ENCODE measurements around the gene KRTAP4-5.
"Not testable (repeated sequence)": the region's sequence is repeated elsewhere in the genome, so short reads cannot be mapped to it uniquely, and the experiment has no call there.

KRTAP4-5 gene

GRCh38 chr17:41108728-41109386, 40.8 kb downstream of the KRTAP4-5 start:
- DNase-seq (ENCODE audit: low read depth), result not testable (repeated sequence)

DNA sequence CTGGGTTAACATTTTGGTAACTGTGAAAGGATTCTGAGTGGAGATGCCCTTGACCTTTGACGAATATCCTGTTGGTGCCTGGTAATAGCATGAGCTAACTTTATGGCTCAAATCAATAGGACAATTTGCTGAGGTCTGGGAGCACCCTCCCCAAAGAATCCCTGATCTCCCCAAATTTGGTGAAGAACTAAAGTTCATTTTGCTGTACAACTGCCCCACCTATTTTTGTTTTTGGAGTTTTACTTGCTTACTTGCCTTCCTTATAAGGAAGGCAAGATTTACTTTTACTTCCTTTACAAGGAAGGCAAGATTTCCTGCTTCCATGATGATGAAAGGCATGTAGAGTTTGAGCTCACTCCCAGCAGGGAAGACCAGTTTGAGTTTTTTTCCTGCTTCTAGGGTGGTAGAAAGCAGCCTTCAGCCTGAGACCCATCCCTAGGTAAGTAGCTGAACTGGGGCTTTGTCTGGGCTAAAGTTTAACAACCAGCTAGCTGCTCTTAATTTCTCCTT, 41.6 kb downstream of the KRTAP4-5 start:
- DNase-seq (ENCODE audit: low read depth), result no peak

DNA sequence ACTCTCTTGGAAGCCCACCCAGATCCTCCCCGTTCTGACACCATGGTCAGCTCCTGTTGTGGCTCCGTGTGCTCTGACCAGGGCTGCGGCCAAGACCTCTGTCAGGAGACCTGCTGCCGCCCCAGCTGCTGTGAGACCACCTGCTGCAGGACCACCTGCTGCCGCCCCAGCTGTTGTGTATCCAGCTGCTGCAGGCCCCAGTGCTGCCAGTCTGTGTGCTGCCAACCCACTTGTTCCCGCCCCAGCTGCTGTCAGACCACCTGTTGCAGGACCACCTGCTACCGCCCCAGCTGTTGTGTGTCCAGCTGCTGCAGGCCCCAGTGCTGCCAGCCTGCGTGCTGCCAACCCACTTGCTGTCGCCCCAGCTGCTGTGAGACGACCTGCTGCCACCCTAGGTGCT, 44.3 kb downstream of the KRTAP4-5 start, which contains the start of gene KRTAP4-9:
Gene KRTAP4-9 (plus strand): TSS at position 43 of the 400 bp plus-strand sequence. CDS start 0 bp downstream, at position 43.
- not testable (repeated sequence) for DNase-seq (ENCODE audit: low read depth)

- not testable (repeated sequence) for DNase-seq (ENCODE audit: low read depth)
These were observed 45.1 kb downstream of the KRTAP4-5 start for GRCh38 chr17:41104386-41105038.

DNA sequence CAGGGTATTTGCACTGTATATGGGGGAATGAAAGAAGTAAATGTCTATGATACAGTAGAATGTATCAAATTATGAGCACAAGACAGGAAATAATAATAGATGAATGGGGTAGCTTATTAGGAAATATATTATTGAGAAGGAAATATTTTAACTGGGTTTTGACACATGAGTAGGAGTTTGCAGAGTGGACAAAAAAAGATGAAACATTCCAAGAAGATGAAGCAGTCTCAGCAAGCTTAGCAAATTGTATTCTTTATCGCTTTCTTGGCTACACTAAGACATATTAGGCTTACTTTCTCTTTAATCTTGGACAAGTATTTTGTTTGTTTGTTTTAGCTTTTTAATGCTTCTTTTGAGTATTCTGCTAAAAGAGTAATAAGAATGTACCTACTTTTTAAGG, 45.7 kb downstream of the KRTAP4-5 start:
- no peak for DNase-seq (ENCODE audit: low read depth)

DNA sequence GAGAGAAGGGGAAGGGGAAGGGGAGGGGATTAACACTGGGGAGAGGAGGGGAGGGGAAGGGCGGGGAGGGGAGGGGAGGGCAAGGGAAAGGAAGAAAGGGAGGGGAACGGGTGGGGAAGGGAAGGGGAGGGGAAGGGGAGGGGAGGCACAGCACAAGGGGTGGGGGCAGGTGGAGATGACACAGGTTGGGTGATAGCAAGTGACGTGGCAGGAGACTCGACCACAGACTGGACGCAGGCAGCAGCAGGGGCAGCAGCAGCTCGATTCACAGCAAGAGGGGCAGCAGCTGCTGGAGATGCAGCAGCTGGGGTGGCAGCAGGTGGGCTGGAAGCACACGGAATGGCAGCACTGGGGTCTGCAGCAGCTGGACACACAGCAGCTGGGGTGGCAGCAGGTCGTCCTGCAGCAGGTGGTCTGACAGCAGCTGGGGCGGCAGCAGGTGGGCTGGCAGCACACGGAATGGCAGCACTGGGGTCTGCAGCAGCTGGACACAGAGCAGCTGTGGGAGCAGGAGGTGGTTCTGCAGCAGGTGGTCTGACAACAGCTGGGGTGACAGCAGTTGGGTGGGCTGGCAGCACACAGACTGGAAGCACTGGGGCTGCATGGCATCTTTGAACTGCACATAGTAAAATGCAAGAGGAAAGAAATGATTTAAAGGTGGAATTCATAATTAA, 47.9 kb downstream of the KRTAP4-5 start, which contains the start of gene KRTAP4-16:
Gene KRTAP4-16 (minus strand): TSS at position 624 of the 674 bp plus-strand sequence. CDS start 0 bp downstream, at position 624.
- no peak for DNase-seq (ENCODE audit: low read depth)

DNA sequence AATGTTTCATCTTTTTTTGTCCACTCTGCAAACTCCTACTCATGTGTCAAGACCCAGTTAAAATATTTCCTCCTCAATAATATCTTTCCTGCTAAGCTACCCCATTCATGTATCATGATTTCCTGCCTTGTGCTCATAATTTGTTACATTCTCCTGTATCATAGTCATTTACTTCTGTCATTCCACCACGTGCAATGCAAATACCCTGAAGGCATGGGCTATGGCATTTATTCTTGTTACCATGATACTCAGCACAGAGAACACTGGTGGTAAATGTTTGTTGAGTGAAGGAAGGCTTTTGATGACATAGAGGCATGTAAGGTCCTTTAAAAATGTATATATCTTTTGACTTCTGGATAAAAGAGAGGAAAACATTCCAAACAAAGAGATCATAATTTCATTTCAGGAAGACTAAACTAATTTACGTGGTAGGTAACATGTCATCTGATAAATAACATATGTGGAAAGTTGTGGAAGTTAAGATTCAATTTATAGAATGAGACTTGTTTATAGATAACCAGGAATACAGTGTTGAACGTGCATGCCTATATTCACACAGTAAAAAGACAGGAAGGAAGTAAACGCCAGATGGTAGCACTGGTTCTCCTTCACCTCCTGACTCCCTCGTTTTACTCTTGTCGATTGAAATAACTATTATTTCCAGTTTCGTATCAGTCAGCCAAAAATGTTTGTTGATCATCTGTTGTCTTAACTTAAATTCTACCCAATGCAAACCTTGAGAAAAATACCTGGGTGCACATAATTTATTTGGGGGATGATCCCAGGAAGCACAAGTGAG, 49.7 kb downstream of the KRTAP4-5 start:
- DNase-seq (ENCODE audit: low read depth), result not testable (repeated sequence)
